Measurements from ENCODE around the gene CNGA3. TPM values are rescaled to one million over a fixed set of nuclear protein-coding genes. Genes with fewer than 3 reads are reported as not detected.

Gene CNGA3
- total RNA-seq, 4 donors from 2014 or later: 0.44 to 0.57 (median 0.48) TPM; not detected in 1

GRCh38 chr2:98378196-98378595 lies 31.9 kb downstream of the CNGA3 start:
- TF ChIP-seq, protein P1, sequence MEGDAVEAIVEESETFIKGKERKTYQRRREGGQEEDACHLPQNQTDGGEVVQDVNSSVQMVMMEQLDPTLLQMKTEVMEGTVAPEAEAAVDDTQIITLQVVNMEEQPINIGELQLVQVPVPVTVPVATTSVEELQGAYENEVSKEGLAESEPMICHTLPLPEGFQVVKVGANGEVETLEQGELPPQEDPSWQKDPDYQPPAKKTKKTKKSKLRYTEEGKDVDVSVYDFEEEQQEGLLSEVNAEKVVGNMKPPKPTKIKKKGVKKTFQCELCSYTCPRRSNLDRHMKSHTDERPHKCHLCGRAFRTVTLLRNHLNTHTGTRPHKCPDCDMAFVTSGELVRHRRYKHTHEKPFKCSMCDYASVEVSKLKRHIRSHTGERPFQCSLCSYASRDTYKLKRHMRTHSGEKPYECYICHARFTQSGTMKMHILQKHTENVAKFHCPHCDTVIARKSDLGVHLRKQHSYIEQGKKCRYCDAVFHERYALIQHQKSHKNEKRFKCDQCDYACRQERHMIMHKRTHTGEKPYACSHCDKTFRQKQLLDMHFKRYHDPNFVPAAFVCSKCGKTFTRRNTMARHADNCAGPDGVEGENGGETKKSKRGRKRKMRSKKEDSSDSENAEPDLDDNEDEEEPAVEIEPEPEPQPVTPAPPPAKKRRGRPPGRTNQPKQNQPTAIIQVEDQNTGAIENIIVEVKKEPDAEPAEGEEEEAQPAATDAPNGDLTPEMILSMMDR (IDR thresholded peaks at IDR 0.05): no peak
- no peak for TF ChIP-seq POLR2A (IDR thresholded peaks at IDR 0.05)

DNA sequence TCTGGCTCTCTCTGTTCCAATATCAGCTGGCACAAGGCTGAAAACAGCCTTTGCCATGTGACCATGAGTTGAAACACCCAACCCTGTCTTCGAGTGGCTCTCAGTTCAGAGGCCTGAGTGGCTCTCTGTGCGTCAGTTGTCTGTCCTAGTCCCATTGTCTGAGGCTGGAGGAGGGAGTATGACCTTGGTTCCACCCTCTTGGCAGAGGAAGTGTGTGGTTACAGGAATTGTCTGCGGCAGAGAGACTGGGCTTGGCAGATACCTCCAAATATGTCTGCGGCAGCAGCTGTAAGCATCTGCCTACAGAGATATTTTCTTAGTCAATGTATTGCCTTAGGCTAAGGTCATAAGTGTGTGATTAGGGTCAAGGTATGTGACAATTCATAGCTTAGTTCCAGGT lies 32.6 kb downstream of the CNGA3 start:
- TF ChIP-seq, protein P1 (IDR thresholded peaks at IDR 0.05): no peak
- TF ChIP-seq POLR2A (IDR thresholded peaks at IDR 0.05): no peak
- Histone ChIP-seq H3K9me3 (no peaks in the 10 kb centered on the region), H3K4me1 (peaks cover 0 to 10% (median 9%) of the 10 kb centered on the region in 3 donors), H3K27ac (no peak overlapping the region), H3K27me3 (peaks cover 0 to 47% (median 0%) of the 10 kb centered on the region in 4 donors), H3K36me3 (no peaks in the 10 kb centered on the region), H3K4me3 (no peak overlapping the region)
- intact Hi-C loops (cut with DNase I): no loop called here
- DNase-seq: no peak
- WGBS, 2 donors: 59% methylated on average over 3 of the region's 4 CpGs; no CpG with 5 or more reads in 1 of the 2 donors

More at GRCh38 chr2:98378196-98378595, 31.9 kb downstream of the CNGA3 start:
- Histone ChIP-seq H3K36me3 (no peaks in the 10 kb centered on the region), H3K9me3 (no peaks in the 10 kb centered on the region), H3K27ac (no peak overlapping the region), H3K27me3 (peaks cover 0 to 50% (median 0%) of the 10 kb centered on the region in 4 donors), H3K4me3 (no peak overlapping the region), H3K4me1 (peaks cover 0 to 10% (median 9%) of the 10 kb centered on the region in 3 donors)
- no peak for DNase-seq
- intact Hi-C loops (cut with DNase I): no loop called here
- 45 to 48% methylated on average over 6 of the region's 6 CpGs for WGBS, 2 donors

GRCh38 chr2:98379311-98380202 lies 33.3 kb downstream of the CNGA3 start:
- no peak for TF ChIP-seq POLR2A (IDR thresholded peaks at IDR 0.05)
- TF ChIP-seq, protein P1 (IDR thresholded peaks at IDR 0.05): no peak
- intact Hi-C loops (cut with DNase I): loop anchor here (5.0 to 10.0 kb wide), 2 partner anchors 572 to 675 kb away; no protein-coding TSS in a partner anchor
- peaks cover 0 to 47% (median 0%) of the 10 kb centered on the region in 4 donors for H3K27me3 ChIP-seq

DNA sequence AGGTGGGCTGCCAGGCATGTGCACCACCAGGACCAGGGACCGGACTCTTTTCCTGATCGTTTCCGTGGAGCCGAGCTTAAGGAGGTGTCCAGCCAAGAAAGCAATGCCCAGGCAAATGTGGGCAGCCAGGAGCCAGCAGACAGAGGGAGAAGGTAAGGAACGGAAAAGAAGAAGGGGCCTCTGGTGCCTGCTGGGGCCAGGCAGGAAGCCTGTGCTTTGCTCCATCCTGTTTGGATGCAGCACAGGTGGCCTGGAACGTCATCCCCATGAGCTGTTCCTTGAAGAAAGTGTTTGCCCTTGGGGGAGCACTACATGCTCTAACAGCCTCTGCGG lies 33.9 kb downstream of the CNGA3 start:
- Histone ChIP-seq H3K36me3 (no peaks in the 10 kb centered on the region), H3K4me3 (no peak overlapping the region), H3K4me1 (peaks cover 0 to 13% (median 9%) of the 10 kb centered on the region in 3 donors), H3K9me3 (no peaks in the 10 kb centered on the region), H3K27ac (no peak overlapping the region), H3K27me3 (peaks cover 0 to 42% (median 0%) of the 10 kb centered on the region in 4 donors)
- DNase-seq: no peak
- WGBS, 2 donors: 58 to 76% methylated on average over 3 to 6 of the region's 7 CpGs
- intact Hi-C loops (cut with DNase I): loop anchor here (5.0 to 10.0 kb wide), 2 partner anchors 573 to 675 kb away; no protein-coding TSS in a partner anchor
- TF ChIP-seq POLR2A (IDR thresholded peaks at IDR 0.05): no peak
- TF ChIP-seq, protein P1 (IDR thresholded peaks at IDR 0.05): no peak

More at GRCh38 chr2:98379311-98380202, 33.3 kb downstream of the CNGA3 start:
- H3K4me1 ChIP-seq: peaks cover 0 to 10% (median 9%) of the 10 kb centered on the region in 3 donors
- H3K9me3 ChIP-seq: no peaks in the 10 kb centered on the region
- H3K36me3 ChIP-seq: no peaks in the 10 kb centered on the region
- H3K4me3 ChIP-seq: no peak overlapping the region
- no peak for DNase-seq
- WGBS, 2 donors: 60 to 68% methylated on average over 7 to 10 of the region's 14 CpGs
- no peak overlapping the region for H3K27ac ChIP-seq

DNA sequence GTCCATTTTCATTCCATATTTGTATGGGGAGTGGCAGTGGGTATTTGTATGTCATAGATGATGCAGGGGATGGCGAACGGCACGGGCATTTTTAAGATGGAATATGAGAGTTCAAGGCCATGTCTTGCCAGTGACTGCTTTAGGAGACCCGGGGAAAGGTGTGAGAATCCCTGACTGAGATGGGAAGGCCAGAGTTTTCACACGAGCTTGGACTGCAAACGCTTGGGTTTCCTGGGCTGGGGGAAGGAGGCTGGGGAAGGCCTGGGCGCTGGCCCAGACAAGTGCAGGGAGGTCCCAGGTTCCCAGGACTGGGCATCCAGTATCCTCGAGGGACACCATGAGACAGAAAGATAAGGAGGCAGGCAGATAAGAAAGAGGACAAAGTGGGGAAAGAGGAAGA lies 35.2 kb downstream of the CNGA3 start:
- no peaks in the 10 kb centered on the region for H3K9me3 ChIP-seq
- TF ChIP-seq, protein P1 (IDR thresholded peaks at IDR 0.05): no peak
- TF ChIP-seq POLR2A (IDR thresholded peaks at IDR 0.05): no peak
- intact Hi-C loops (cut with DNase I): loop anchor here (5.0 to 10.0 kb wide), 2 partner anchors 574 to 677 kb away; no protein-coding TSS in a partner anchor
- peaks cover 0 to 31% (median 0%) of the 10 kb centered on the region in 4 donors for H3K27me3 ChIP-seq
- H3K4me1 ChIP-seq: peaks cover 0 to 13% (median 9%) of the 10 kb centered on the region in 3 donors
- WGBS, 2 donors: 68 to 79% methylated on average over 8 of the region's 8 CpGs
- DNase-seq: no peak
- no peak overlapping the region for H3K4me3 ChIP-seq
- H3K27ac ChIP-seq: no peak overlapping the region
- no peaks in the 10 kb centered on the region for H3K36me3 ChIP-seq
